ENCODE measurements around the gene ENOPH1.

Gene ENOPH1

DNA sequence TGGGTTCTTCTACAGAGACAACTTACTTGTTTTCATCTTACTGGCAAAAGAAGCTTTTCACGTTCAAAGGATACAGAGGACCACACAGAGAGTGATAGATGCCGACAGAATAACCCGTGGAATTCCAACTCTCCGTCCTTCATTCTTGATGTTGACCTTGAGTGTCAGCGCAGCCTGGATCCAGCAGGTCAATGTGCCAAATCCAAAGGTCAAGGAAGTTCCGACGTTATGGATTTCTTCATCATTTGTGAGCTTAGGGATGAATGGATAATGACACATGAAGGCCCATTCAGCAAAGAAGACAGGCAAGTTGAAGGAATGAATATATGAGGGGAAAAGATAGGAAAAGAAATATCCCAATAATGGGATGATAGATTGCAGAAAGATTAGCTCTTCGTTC is 59.6 kb downstream of the ENOPH1 start:
- H3K36me3 ChIP-seq: no peaks in the 10 kb centered on the region
- peaks cover 8 to 13% (median 11%) of the 10 kb centered on the region in 10 experiments; a peak in 19 of 20 replicates for H3K4me1 ChIP-seq
- no peak for TF ChIP-seq Cebpa-rat (IDR thresholded peaks at IDR 0.05)
- H3K4me3 ChIP-seq: no peak overlapping the region
- no peak overlapping the region for H3K9ac ChIP-seq
- H3K4me2 ChIP-seq: no peak overlapping the region
- H4K20me1 ChIP-seq: no peaks in the 10 kb centered on the region
- no peaks in the 10 kb centered on the region for H3K9me3 ChIP-seq (replicated peaks in 1 of 11)
- H3K27ac ChIP-seq: no peak overlapping the region
- H3K27me3 ChIP-seq: no peaks in the 10 kb centered on the region

DNA sequence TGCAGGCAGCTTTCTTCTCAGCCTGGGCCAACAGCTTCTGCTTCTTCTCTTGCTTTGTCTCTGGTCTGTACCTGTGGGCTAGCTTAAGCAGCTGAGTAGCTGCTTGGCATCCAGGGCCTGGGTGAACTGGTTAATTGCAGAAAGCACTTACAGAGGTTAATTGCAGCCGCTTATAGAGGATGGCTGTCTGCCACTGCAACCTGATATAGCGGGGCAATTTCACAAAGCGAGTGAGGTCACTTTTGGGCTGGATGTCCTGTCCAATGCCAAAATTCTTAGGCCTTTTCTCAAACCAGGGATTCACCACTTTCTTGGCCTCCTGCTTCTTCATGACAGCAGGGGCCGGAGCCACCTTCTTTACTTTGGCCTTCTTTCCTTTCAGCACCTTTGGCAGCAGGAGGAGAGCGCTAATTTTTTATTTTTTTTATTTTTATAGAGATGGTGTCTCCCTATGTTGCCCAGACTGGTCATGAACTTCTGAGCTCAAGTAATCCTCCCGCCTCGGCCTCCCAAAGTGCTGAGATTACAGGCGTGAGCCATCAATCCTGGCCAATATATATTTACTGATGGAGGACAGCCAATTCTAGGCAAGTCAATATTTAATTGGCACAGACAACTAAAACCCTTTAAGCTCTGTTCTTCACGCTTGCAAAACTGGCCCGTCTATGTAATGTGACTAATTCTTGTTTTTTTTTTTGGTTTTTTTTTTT is 61.0 kb downstream of the ENOPH1 start:
- H3K4me3 ChIP-seq: no peak overlapping the region
- peaks cover 8 to 13% (median 11%) of the 10 kb centered on the region in 10 experiments; a peak in 19 of 20 replicates for H3K4me1 ChIP-seq
- H3K4me2 ChIP-seq: no peak overlapping the region
- no peaks in the 10 kb centered on the region for H3K9me3 ChIP-seq (replicated peaks in 1 of 11)
- no peaks in the 10 kb centered on the region for H3K27me3 ChIP-seq
- H3K27ac ChIP-seq: no peak overlapping the region
- no peak for TF ChIP-seq Cebpa-rat (IDR thresholded peaks at IDR 0.05)
- H4K20me1 ChIP-seq: no peaks in the 10 kb centered on the region
- H3K36me3 ChIP-seq: no peaks in the 10 kb centered on the region
- no peak overlapping the region for H3K9ac ChIP-seq

DNA sequence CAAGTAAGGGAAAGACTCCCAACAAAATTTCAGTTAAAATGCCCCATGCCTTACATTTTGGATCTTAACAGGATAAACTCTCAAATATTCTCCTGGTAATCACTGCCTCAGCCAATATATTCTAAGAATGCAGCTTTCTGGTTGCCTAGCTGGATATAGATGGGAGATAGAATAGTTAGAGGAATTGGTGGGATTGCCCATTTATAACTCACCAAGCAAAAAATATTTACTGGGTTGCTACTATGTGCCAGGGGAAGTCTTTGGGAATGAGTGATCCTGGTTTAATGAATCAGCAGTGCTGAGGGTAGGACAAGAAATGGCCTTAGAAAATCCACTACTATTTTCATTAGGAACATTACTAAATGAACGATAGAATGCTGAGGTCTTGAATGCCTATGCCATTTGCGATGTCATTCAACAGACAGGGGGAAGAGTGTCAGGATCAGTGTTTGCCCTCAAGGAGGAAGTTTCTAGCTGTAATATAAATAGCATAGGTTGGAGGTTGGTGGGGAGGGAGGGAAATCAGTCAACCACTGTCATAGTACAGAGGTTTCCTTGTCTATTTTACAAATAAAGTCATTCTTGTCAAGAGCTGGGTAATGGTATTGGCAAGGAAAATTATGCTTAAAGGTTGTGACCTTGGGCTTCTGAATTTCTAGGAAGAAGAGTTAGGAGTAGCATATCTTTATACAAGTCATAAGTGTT is 63.5 kb downstream of the ENOPH1 start:
- no peak overlapping the region for H3K27ac ChIP-seq
- no peak for TF ChIP-seq Cebpa-rat (IDR thresholded peaks at IDR 0.05)

DNA sequence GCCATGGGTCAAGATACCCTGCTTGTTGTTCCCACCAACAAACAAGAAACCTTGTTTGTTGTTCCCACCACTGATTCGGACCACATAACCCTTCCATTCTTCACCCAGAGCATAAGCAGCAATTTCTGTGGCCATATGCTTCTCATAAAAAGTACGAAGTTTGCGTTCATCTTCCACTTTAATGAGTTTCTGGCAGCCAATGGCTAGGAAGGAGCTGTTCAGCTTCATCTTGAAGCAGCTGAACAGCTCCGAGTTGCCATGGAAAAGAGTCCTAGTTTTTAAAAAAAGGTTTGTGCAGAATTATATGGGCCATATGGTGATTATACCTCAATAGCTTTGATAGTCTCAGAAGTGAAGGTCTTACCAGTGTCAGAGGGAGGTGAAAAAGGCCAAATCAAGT is 65.3 kb downstream of the ENOPH1 start:
- H3K4me3 ChIP-seq: no peak overlapping the region
- H3K4me1 ChIP-seq: peaks cover 8 to 13% (median 11%) of the 10 kb centered on the region in 10 experiments; a peak in 19 of 20 replicates
- no peak for TF ChIP-seq Cebpa-rat (IDR thresholded peaks at IDR 0.05)

More for the DNA sequence above, 63.5 kb downstream of the ENOPH1 start:
- no peaks in the 10 kb centered on the region for H3K27me3 ChIP-seq
- H3K9ac ChIP-seq: no peak overlapping the region
- no peak overlapping the region for H3K4me3 ChIP-seq
- H3K4me1 ChIP-seq: peaks cover 8 to 13% (median 11%) of the 10 kb centered on the region in 10 experiments; a peak in 19 of 20 replicates
- H3K36me3 ChIP-seq: no peaks in the 10 kb centered on the region
- peak overlapping the region in 10 of 11 experiments; percentile 7 to 55 (median 26); a peak in 17 of 22 replicates for H3K4me2 ChIP-seq
- no peaks in the 10 kb centered on the region for H3K9me3 ChIP-seq (replicated peaks in 1 of 11)
- no peaks in the 10 kb centered on the region for H4K20me1 ChIP-seq

DNA sequence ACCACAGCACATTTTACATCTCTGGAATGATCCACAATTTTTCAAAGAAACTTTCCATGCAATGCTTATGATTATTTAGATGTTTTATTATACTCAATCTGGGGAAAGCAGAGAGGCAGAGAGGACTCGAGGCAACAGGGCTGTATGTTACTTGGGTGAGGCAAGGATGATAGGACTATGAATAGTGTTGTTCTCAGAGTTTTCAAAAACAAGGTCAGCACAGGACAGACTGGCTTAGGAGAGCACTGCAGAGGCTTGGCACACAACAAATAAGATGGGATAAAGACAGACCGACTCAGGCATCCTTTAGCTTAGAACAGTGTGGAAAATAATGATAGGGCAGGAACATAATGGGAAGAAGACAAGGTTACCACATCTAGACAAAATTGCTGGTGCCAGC is 66.0 kb downstream of the ENOPH1 start:
- no peaks in the 10 kb centered on the region for H3K36me3 ChIP-seq
- peak overlapping the region in 1 of 11 experiments; percentile 4; a peak in 1 of 22 replicates for H3K4me2 ChIP-seq
- TF ChIP-seq Cebpa-rat (IDR thresholded peaks at IDR 0.05): no peak
- no peaks in the 10 kb centered on the region for H4K20me1 ChIP-seq
- H3K4me1 ChIP-seq: peaks cover 8 to 13% (median 11%) of the 10 kb centered on the region in 10 experiments; a peak in 19 of 20 replicates
- no peaks in the 10 kb centered on the region for H3K9me3 ChIP-seq (replicated peaks in 1 of 11)
- H3K27me3 ChIP-seq: no peaks in the 10 kb centered on the region
- H3K27ac ChIP-seq: no peak overlapping the region
- H3K9ac ChIP-seq: no peak overlapping the region
- no peak overlapping the region for H3K4me3 ChIP-seq

More for the DNA sequence above, 65.3 kb downstream of the ENOPH1 start:
- no peaks in the 10 kb centered on the region for H3K27me3 ChIP-seq
- no peak overlapping the region for H3K4me2 ChIP-seq
- no peaks in the 10 kb centered on the region for H4K20me1 ChIP-seq
- H3K9me3 ChIP-seq (replicated peaks in 1 of 11): no peaks in the 10 kb centered on the region
- H3K27ac ChIP-seq: no peak overlapping the region
- H3K36me3 ChIP-seq: no peaks in the 10 kb centered on the region
- H3K9ac ChIP-seq: no peak overlapping the region

DNA sequence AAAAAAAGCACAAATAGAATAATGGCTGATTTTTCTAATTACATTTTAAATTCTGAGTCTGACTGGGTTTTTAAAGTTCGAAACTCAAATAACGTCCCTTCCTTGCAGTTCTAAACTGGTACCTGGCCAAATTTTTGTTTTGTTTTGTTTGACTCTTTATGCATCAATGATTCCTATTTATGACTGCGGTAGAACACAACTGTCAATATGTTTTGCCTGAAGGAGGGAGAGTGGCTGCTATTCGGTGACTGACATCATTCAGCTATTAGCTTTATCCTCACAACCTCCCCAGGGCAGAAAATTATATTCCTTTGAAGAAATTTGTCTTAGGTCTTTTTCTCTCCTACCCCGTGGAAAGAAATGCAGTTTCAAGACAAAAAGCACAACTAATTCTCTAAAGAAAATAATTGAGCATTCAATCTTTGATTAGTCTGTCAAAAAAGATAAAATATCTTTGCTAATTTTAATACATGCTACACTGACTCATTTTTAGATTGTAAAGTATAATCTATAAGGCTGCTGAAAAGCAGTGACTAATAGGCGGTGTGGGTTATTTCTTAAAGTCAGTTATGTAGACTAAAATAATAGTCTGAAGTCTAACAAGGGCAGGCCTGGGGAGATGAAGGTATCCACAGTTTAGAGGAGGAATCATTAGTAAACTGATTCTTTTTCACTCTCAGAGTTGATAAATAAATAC is 69.5 kb downstream of the ENOPH1 start:
- H3K27ac ChIP-seq: no peak overlapping the region
- no peaks in the 10 kb centered on the region for H3K36me3 ChIP-seq
- no peak overlapping the region for H3K4me2 ChIP-seq
- H3K9me3 ChIP-seq (replicated peaks in 1 of 11): no peaks in the 10 kb centered on the region
- no peak overlapping the region for H3K9ac ChIP-seq
- H4K20me1 ChIP-seq: no peaks in the 10 kb centered on the region
- TF ChIP-seq Cebpa-rat (IDR thresholded peaks at IDR 0.05): no peak
- no peaks in the 10 kb centered on the region for H3K4me1 ChIP-seq
- H3K27me3 ChIP-seq: no peaks in the 10 kb centered on the region
- no peak overlapping the region for H3K4me3 ChIP-seq

DNA sequence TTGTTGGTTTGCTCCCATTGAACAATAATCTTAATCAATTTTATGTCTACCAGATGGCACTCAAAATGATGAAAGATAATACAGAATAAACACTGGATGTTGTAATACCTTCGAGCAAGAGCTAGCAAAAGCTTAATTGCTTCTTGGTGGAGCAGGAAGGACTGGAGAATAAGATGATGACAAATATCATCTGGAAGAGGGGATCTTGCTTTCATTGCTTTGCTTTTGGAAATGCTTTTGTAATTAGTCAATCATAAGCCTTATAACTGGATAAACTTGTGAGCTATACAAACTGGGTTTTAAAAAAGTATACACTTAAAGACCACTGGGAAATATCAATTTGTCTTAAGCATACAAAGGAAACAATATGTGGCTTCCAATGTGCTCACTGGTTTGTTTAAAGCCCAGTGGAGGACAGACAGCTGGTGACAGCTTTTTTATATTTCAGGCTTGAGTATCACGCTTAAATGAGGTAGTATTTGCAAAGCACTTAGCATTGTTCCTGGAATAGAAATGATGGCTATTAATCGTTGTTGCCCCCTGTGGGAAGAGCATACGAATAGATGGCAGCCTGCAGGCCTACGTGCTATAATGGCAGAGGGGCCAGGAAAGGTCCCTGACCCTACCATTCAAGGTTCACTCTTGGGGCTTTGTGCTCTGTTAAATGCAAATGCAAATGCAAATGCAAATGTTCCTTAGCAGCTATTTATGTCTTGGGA is 70.2 kb downstream of the ENOPH1 start:
- Histone ChIP-seq H3K4me2 (no peak overlapping the region), H3K4me3 (no peak overlapping the region), H3K9me3 (replicated peaks in 1 of 11) (no peaks in the 10 kb centered on the region), H3K27ac (no peak overlapping the region), H3K36me3 (no peaks in the 10 kb centered on the region), H4K20me1 (no peaks in the 10 kb centered on the region), H3K4me1 (no peaks in the 10 kb centered on the region), H3K27me3 (no peaks in the 10 kb centered on the region), H3K9ac (no peak overlapping the region)
- TF ChIP-seq Cebpa-rat (IDR thresholded peaks at IDR 0.05): no peak

DNA sequence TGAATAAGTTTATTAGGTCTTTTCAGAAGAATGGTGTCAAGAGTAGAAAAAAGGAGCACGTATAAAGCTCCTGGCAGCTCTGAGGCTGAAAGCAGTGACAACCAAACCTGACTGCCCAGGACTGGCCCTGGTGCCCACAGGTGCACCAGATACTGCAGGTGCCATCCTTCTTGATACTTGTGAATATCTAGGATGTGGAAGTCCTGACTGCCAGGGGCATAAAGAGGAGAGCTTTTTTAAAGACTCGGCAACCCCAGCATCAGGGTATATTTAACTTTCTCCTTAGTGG is 70.7 kb downstream of the ENOPH1 start:
- Histone ChIP-seq H3K4me2 (no peak overlapping the region), H3K9ac (no peak overlapping the region), H3K4me1 (no peaks in the 10 kb centered on the region), H4K20me1 (no peaks in the 10 kb centered on the region), H3K36me3 (no peaks in the 10 kb centered on the region), H3K27ac (no peak overlapping the region), H3K9me3 (replicated peaks in 1 of 11) (no peaks in the 10 kb centered on the region), H3K27me3 (no peaks in the 10 kb centered on the region), H3K4me3 (no peak overlapping the region)
- no peak for TF ChIP-seq Cebpa-rat (IDR thresholded peaks at IDR 0.05)

DNA sequence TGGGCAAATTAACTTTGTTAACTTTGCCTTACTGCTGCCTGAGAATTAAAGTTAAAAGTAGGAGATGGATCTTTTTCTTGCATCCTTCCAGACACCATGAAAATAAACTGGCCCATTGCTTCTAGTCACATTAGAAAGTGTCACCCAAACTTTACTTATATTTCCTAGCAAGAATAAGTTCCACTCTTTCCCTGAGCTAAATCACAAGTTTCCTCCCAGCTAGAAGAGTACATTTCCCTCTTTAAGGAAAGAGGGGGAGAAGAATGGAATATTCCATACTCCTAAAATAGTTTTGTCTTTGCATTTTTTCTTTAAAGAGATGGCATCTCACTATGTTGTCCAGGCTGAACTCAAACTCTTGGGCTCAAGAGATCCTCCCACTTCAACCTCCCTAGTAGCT is 77.6 kb downstream of the ENOPH1 start:
- Histone ChIP-seq H4K20me1 (no peaks in the 10 kb centered on the region), H3K9ac (no peak overlapping the region), H3K4me3 (no peak overlapping the region), H3K9me3 (replicated peaks in 1 of 11) (no peaks in the 10 kb centered on the region), H3K27me3 (no peaks in the 10 kb centered on the region), H3K4me1 (peaks cover 0 to 6% (median 2%) of the 10 kb centered on the region in 10 experiments; a peak in 3 of 20 replicates), H3K27ac (no peak overlapping the region), H3K4me2 (no peak overlapping the region), H3K36me3 (no peaks in the 10 kb centered on the region)
- TF ChIP-seq Cebpa-rat (IDR thresholded peaks at IDR 0.05): no peak

Measured in BLaER1 treated with 17β-estradiol and CSF1 and Interleukin-3, amounts not matched to agents 10 nM and 100 nM (cell line).